Measurements from ENCODE around the gene DBX1.
"Not testable (repeated sequence)": the region's sequence is repeated elsewhere in the genome, so short reads cannot be mapped to it uniquely, and the experiment has no call there.

DNA sequence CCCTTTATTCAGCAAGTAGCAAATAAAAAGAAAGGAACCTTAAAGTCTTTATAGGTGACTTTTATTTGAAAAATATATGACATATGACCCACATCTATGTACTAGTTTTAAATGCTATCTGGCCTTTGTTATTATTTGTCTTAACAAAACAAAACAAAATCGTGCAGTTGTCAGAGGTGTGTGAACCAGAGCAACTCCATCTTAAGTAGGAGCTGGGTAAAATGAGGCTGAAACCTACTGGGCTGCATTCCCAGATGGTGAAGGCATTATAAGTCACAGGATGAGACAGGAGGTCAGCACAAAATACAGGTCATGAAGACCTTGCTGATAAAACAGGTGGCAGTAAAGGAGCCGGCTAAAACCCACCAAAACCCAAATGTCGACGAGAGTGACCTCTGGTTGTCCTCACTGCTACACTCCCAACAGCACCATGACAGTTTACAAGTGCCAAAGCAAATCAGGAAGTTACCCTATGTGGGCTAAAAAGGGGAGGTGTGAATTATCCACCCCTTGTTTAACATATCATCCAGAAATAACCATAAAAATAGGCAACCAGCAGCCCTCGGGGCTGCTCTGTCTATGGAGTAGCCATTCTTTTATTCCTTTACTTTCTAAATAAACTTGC is 40.2 kb upstream of the DBX1 start:
- TF ChIP-seq, protein P1, sequence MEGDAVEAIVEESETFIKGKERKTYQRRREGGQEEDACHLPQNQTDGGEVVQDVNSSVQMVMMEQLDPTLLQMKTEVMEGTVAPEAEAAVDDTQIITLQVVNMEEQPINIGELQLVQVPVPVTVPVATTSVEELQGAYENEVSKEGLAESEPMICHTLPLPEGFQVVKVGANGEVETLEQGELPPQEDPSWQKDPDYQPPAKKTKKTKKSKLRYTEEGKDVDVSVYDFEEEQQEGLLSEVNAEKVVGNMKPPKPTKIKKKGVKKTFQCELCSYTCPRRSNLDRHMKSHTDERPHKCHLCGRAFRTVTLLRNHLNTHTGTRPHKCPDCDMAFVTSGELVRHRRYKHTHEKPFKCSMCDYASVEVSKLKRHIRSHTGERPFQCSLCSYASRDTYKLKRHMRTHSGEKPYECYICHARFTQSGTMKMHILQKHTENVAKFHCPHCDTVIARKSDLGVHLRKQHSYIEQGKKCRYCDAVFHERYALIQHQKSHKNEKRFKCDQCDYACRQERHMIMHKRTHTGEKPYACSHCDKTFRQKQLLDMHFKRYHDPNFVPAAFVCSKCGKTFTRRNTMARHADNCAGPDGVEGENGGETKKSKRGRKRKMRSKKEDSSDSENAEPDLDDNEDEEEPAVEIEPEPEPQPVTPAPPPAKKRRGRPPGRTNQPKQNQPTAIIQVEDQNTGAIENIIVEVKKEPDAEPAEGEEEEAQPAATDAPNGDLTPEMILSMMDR (conservative IDR thresholded peaks at IDR 0.05; ENCODE audit: low read length) = not testable (repeated sequence)
- TF ChIP-seq EZH2phosphoT487 (IDR thresholded peaks at IDR 0.05; ENCODE audit: borderline replicate concordance, low read depth, low read length) = not testable (repeated sequence)
